A673 (cell line): ENCODE data around the gene SCYL3. TPM values are rescaled to one million over a fixed set of nuclear protein-coding genes. Genes with fewer than 3 reads are reported as not detected.

Experiments
- BruUV-seq: library from RNA; stranded (reverse); fragments of 400-500 nt; replicated peaks from 2 replicates; lab custom pipeline; 2021; lab: Mats Ljungman, UMichigan
- CTCF ChIA-PET: fragments of 300-600 bp; sonication (Branson Sonifier 250); formaldehyde crosslinking; loops from one replicate; lab custom pipeline; 2022; ENCODE audit warnings: antibody characterized with exemption; lab: Charles Lee
- POLR2A ChIA-PET: fragments of 300-600 bp; sonication (Branson Sonifier 250); formaldehyde crosslinking; loops from one replicate; lab custom pipeline; 2022; ENCODE audit warnings: antibody characterized with exemption; ENCODE audit not compliant: low non-redundant PET; lab: Charles Lee
- DNase-seq: peaks from one replicate; pipeline ENCODE4 v3.0.0-alpha.2; 2015; ENCODE audit warnings: low spot score
- H3K27ac ChIP-seq: fragments of 200-600 bp; sonication (generic); 2 replicates; pipeline ENCODE4 v1.5.1; 2016; ENCODE audit warnings: mixed run types, low read depth, mild to moderate bottlenecking, mixed read lengths, antibody characterized with exemption, low read length; ENCODE audit not compliant: poor library complexity, severe bottlenecking
- H3K27me3 ChIP-seq: fragments of 200-600 bp; sonication (generic); replicated peaks from 2 replicates; pipeline ENCODE4 v1.6.1; 2017; ENCODE audit warnings: mixed run types, low read depth, mild to moderate bottlenecking, mixed read lengths, antibody characterized with exemption, low read length; ENCODE audit not compliant: insufficient read depth, poor library complexity
- H3K36me3 ChIP-seq: fragments of 200-600 bp; sonication (generic); 2 replicates; pipeline ENCODE4 v1.6.1; 2016; ENCODE audit warnings: mixed run types, mild to moderate bottlenecking, mixed read lengths, antibody characterized with exemption, low read length; ENCODE audit not compliant: insufficient read depth, poor library complexity, severe bottlenecking
- H3K4me1 ChIP-seq: fragments of 200-600 bp; sonication (generic); 2 replicates; pipeline ENCODE4 v1.6.1; 2017; ENCODE audit warnings: mixed run types, mild to moderate bottlenecking, mixed read lengths, antibody characterized with exemption, low read length; ENCODE audit not compliant: insufficient read depth, poor library complexity, severe bottlenecking
- H3K4me3 ChIP-seq: fragments of 200-600 bp; sonication (generic); 2 replicates; pipeline ENCODE4 v1.5.1; 2016; ENCODE audit warnings: low read depth, mixed run types, mild to moderate bottlenecking, mixed read lengths, low read length; ENCODE audit not compliant: poor library complexity, severe bottlenecking
- H3K9me3 ChIP-seq: fragments of 200-600 bp; sonication (generic); 2 replicates; pipeline ENCODE4 v1.6.1; 2016; ENCODE audit warnings: mixed run types, low read depth, mild to moderate bottlenecking, mixed read lengths, antibody characterized with exemption, low read length; ENCODE audit not compliant: poor library complexity, severe bottlenecking
- EZH2 ChIP-seq: fragments of 200-600 bp; sonication (generic); IDR thresholded peaks from 2 replicates; pipeline ENCODE4 v1.6.1; 2017; ENCODE audit warnings: borderline replicate concordance, low read depth, mild to moderate bottlenecking, mixed read lengths, antibody characterized with exemption, low read length; ENCODE audit not compliant: poor library complexity, severe bottlenecking
- intact Hi-C: fragments of 100-400 bp; cut with micrococcal nuclease; formaldehyde crosslinking; loops from one replicate; pipeline ENCODE4 v1.10.0; 2022; ENCODE audit not compliant: unreplicated experiment
- total RNA-seq: library from RNA; stranded (reverse); gene quantifications from 2 replicates; pipeline ENCODE4 v1.2.3, GENCODE V29; 2021
- TF ChIP-seq, protein P1 (sequence below): fragments of 300-800, 200-600 bp; sonication (generic); conservative IDR thresholded peaks from 2 replicates; pipeline ENCODE4 v1.5.1; 2017; ENCODE audit warnings: low read depth, mild to moderate bottlenecking, antibody characterized with exemption, low read length, moderate library complexity, mixed read lengths

Gene SCYL3
- total RNA-seq, 1 experiment from 2014 or later: 5.3 TPM

DNA sequence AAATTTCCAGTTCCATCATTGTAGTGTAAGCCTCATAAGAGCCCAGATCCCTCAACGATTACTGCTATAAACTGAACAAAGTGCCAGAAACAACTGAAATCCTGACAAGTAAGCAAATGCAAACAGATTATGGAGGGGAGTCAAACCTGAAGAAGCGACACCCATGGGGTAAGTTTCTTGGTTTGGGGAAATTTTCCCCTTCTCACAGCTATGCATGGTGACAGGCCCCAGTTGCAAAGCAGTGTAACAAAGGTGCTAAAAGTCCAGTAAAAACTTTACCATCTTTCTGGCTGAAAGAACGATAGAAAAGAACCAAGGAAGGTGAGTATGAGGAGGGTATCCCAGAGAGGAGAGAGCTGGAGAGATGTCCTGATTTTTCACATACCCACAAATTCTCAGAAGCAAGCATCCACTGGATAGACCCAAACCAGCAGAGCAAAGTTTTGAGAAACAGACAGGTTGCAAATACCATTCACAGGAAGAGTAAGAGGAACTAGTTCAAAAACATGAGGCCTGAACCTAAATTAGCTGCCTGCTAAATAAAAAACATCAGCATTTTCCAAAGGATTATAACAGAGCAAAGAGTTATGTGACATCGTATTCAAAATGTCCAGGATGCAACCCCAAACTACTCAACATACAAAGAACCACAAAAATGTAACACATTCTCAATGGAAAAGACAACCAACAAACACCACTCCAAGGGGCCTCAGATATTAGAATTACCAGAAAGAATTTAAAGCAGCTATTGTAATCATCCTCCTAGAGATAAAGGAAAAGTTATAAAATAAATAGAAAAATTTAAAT, 14.5 kb downstream of the SCYL3 start:
- ChIA-PET POLR2A (no interaction called here), CTCF (no interaction called here)
- Histone ChIP-seq H3K36me3 (peaks cover 5% of the 10 kb centered on the region), H3K27me3 (no peaks in the 10 kb centered on the region), H3K4me3 (no peak overlapping the region), H3K27ac (no peak overlapping the region), H3K4me1 (no peaks in the 10 kb centered on the region), H3K9me3 (no peaks in the 10 kb centered on the region)
- DNase-seq: no peak
- TF ChIP-seq, protein P1, sequence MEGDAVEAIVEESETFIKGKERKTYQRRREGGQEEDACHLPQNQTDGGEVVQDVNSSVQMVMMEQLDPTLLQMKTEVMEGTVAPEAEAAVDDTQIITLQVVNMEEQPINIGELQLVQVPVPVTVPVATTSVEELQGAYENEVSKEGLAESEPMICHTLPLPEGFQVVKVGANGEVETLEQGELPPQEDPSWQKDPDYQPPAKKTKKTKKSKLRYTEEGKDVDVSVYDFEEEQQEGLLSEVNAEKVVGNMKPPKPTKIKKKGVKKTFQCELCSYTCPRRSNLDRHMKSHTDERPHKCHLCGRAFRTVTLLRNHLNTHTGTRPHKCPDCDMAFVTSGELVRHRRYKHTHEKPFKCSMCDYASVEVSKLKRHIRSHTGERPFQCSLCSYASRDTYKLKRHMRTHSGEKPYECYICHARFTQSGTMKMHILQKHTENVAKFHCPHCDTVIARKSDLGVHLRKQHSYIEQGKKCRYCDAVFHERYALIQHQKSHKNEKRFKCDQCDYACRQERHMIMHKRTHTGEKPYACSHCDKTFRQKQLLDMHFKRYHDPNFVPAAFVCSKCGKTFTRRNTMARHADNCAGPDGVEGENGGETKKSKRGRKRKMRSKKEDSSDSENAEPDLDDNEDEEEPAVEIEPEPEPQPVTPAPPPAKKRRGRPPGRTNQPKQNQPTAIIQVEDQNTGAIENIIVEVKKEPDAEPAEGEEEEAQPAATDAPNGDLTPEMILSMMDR: no peak
- no peak for TF ChIP-seq EZH2
- intact Hi-C loops: no loop called here
- BruUV-seq: no TSS peak

- DNase-seq: no peak
- Histone ChIP-seq H3K27ac (no peak overlapping the region), H3K9me3 (no peaks in the 10 kb centered on the region), H3K27me3 (no peaks in the 10 kb centered on the region), H3K4me3 (no peak overlapping the region), H3K4me1 (no peaks in the 10 kb centered on the region), H3K36me3 (peaks cover 6% of the 10 kb centered on the region)
- intact Hi-C loops: no loop called here
- no TSS peak for BruUV-seq
- CTCF ChIA-PET: no interaction called here
- TF ChIP-seq, protein P1: no peak
- no peak for TF ChIP-seq EZH2
- POLR2A ChIA-PET: no interaction called here
Observed at GRCh38 chr1:169878498-169878897, 15.2 kb downstream of the SCYL3 start.

DNA sequence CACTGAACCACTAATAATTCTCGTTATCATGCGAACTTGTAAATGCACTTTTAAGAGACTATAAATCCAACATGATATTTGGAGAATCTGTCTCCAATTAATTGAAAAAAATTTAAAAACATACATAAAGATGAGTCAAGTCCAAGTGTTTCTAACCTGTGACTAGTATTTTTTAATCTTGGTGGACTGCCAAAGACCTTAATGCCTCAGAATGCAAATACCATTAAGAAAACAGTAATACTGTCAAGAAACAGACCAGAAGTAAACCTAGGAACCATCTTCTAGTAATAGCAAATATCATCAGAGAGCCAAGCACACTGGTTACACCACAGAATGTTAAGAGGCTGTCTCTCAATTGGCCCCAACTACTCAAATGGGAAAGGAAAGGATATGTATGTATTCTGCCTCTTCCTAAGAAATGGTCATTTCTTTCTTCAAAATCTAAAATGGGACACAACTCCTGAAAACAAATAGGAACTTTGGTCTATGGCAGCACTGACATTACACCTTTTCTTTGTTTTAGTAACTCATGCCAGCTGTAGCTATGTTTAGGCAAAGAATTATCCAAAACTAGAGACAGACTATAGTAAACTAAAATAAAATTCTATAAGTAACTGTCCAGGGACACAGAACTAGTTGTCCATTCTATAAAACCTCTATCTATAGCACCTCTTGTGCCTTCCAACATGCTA, 15.8 kb downstream of the SCYL3 start:
- no peak for DNase-seq
- TF ChIP-seq, protein P1: no peak
- TF ChIP-seq EZH2: no peak
- H3K4me1 ChIP-seq: no peaks in the 10 kb centered on the region
- intact Hi-C loops: no loop called here
- H3K27ac ChIP-seq: no peak overlapping the region
- H3K9me3 ChIP-seq: no peaks in the 10 kb centered on the region
- ChIA-PET CTCF (no interaction called here), POLR2A (no interaction called here)
- BruUV-seq: no TSS peak
- no peaks in the 10 kb centered on the region for H3K27me3 ChIP-seq
- H3K36me3 ChIP-seq: peaks cover 12% of the 10 kb centered on the region
- no peak overlapping the region for H3K4me3 ChIP-seq
